Measurements from ENCODE around the gene ALK. TPM values are rescaled to one million over a fixed set of nuclear protein-coding genes. Genes with fewer than 3 reads are reported as not detected.

Gene ALK
- total RNA-seq, 3 donors from 2014 or later, result 0.07 to 2.4 (median 0.09) TPM

- no peak for ATAC-seq
- DNase-seq, result no peak
- Histone ChIP-seq H3K36me3 (ENCODE audit: low read depth) (no peaks in the 10 kb centered on the region), H3K4me1 (ENCODE audit: low read depth) (no peaks in the 10 kb centered on the region), H3K4me3 (no peak overlapping the region), H3K9me3 (no peaks in the 10 kb centered on the region)
- TF ChIP-seq, protein P1, sequence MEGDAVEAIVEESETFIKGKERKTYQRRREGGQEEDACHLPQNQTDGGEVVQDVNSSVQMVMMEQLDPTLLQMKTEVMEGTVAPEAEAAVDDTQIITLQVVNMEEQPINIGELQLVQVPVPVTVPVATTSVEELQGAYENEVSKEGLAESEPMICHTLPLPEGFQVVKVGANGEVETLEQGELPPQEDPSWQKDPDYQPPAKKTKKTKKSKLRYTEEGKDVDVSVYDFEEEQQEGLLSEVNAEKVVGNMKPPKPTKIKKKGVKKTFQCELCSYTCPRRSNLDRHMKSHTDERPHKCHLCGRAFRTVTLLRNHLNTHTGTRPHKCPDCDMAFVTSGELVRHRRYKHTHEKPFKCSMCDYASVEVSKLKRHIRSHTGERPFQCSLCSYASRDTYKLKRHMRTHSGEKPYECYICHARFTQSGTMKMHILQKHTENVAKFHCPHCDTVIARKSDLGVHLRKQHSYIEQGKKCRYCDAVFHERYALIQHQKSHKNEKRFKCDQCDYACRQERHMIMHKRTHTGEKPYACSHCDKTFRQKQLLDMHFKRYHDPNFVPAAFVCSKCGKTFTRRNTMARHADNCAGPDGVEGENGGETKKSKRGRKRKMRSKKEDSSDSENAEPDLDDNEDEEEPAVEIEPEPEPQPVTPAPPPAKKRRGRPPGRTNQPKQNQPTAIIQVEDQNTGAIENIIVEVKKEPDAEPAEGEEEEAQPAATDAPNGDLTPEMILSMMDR (IDR thresholded peaks at IDR 0.05), result no peak
- intact Hi-C loops (cut with DNase I, micrococcal nuclease), result no loop called here
Measured at GRCh38 chr2:29209551-29209950, 711.8 kb downstream of the ALK start.

DNA sequence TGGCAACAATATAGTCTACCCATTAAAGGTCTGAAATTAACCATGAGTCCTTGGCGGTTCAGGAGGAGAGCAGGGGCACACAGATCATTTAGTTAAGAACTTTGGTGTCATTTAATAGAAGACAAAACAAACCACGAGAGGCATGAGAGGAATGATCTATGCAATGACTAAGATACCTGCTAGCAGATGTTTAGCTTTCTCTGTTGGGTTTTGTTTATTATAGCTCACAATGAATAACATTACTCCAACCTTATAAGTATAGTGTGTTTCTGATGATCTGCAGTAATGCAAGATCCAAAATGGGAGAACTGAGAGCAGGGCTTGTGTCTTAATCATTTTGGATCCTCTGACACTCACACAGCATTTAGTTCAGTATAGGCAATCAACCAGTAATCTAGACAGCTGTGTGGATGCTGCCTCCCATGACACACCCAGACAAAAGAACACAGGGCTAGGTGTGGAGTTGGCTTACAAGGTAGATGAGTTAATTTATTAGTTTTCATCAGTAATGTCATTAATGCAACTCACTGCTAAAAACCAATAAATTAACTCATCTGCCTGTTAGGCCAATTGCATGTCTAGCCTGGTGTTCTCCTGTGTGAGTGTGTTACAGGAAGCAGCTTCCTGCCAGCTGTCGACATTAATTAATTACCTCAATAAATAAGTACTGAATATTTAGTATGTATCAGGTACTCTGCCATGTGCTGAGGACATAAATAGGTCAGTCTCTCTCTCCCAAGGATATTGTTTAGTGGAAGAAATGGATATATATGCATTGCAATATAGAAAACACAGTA, 713.8 kb downstream of the ALK start:
- intact Hi-C loops (cut with DNase I, micrococcal nuclease), result no loop called here
- H3K36me3 ChIP-seq (ENCODE audit: low read depth), result no peaks in the 10 kb centered on the region
- H3K9me3 ChIP-seq, result no peaks in the 10 kb centered on the region
- ATAC-seq (no peak), DNase-seq (no peak)
- no peak overlapping the region for H3K4me3 ChIP-seq
- TF ChIP-seq, protein P1 (IDR thresholded peaks at IDR 0.05), result no peak
- no peaks in the 10 kb centered on the region for H3K4me1 ChIP-seq (ENCODE audit: low read depth)

DNA sequence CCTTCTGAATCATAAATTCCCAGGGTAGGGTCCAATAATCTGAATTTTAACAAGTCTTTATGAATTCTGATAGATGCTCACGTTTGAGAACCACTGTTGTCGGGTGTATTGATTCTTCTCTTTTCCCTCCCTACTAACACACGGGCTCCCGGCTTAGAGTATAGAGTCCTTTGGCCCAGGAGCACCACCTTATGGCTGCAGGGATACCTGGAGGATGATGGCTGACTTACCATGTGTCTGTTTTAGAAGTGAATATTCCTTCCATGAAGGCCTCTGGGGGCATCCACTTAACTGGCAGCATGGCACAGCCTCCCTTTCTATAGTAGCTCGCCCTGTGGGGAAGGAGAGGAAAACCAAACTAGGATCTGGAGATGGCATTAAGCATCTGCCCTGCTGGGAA, 714.4 kb downstream of the ALK start:
- Histone ChIP-seq H3K4me1 (ENCODE audit: low read depth) (no peaks in the 10 kb centered on the region), H3K36me3 (ENCODE audit: low read depth) (no peaks in the 10 kb centered on the region), H3K9me3 (no peaks in the 10 kb centered on the region), H3K4me3 (no peak overlapping the region)
- ATAC-seq (no peak), DNase-seq (no peak)
- TF ChIP-seq, protein P1 (IDR thresholded peaks at IDR 0.05), result no peak
- intact Hi-C loops (cut with DNase I, micrococcal nuclease), result no loop called here

DNA sequence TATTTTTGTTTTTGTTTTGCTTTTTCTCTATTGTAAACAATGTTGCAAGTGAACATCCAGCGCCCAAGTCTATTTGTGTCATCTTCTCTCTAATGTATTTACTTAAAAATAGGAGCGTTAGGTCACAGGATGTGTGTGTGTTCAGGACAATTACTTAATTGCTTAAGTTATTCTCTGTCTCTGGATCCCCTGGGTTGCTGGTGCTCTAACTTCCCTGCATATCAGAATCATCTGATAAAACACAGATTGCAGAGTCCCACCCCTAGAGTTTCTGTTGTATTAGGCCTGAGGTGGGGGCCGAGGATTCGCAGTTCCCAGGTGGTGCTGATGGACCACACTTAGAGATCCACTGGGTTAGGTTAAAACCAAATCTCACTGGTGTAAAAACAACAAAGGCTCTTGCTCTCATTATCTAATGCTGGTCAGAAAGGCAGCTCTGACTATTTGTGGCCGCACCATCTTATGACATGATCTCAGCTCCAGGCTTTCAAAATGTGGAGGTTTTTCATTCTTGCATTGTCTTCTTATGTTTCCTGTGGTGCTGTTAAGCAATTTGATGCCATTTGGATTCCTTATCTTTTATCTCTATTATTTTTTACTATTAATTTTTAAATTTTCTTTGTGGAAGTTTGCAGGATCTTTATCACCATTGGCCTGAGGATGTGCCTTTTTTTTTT, 718.4 kb downstream of the ALK start:
- intact Hi-C loops (cut with DNase I, micrococcal nuclease), result no loop called here
- ATAC-seq, result no peak
- TF ChIP-seq, protein P1 (IDR thresholded peaks at IDR 0.05), result no peak

DNA sequence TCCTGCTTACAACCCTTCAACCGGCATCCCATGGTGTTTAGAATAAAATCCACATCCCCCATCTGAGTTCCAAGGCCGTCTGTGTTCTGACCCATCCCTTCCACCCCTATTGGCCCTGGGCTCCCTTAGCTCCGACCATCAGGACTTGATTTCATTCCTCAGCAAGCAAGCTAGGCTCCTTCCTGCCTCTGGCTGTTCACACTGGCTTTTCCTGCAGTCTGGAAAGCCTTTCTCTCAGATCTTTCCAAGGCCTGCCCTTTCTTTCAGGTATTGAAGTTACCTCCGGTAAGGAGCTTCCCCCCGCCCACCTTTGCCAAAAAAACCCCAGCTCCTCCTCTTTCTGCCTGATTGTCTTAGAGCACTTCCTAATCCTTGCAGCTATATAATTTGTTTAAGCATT, 719.4 kb downstream of the ALK start:
- Histone ChIP-seq H3K9me3 (no peaks in the 10 kb centered on the region), H3K4me1 (ENCODE audit: low read depth) (no peaks in the 10 kb centered on the region), H3K36me3 (ENCODE audit: low read depth) (no peaks in the 10 kb centered on the region), H3K4me3 (no peak overlapping the region)
- no peak for DNase-seq
- TF ChIP-seq, protein P1 (IDR thresholded peaks at IDR 0.05), result no peak
- no peak for ATAC-seq
- intact Hi-C loops (cut with DNase I, micrococcal nuclease), result no loop called here

More for the DNA sequence above, 718.4 kb downstream of the ALK start:
- no peak for DNase-seq
- no peaks in the 10 kb centered on the region for H3K4me1 ChIP-seq (ENCODE audit: low read depth)
- H3K4me3 ChIP-seq, result no peak overlapping the region
- no peaks in the 10 kb centered on the region for H3K36me3 ChIP-seq (ENCODE audit: low read depth)
- H3K9me3 ChIP-seq, result no peaks in the 10 kb centered on the region

Measured in mucosa of descending colon (tissue), 3 donors.